ENCODE results near the gene SPTB. TPM values are rescaled to one million over a fixed set of nuclear protein-coding genes. Genes with fewer than 3 reads are reported as not detected.

The SPTB gene
- total and polyA plus RNA-seq, 9 of the 15 experiments (the other 6 are each of a cell fraction or from before 2014, with no cell fraction given) = 0.21 to 45.9 (median 11.7) TPM

GRCh38 chr14:64841772-64842750 lies 37.6 kb downstream of the SPTB start (continued):
- TF ChIP-seq SRF (CRISPR knock-in tag; IDR thresholded peaks at IDR 0.05) = no peak
- no peak for TF ChIP-seq E2F4 (CRISPR knock-in tag; IDR thresholded peaks at IDR 0.05; ENCODE audit: low read depth)
- TF ChIP-seq PTBP1 (IDR thresholded peaks at IDR 0.05; ENCODE audit: low read depth, low read length) = no peak
- no peak for TF ChIP-seq SFPQ (IDR thresholded peaks at IDR 0.05; ENCODE audit: low read depth, low read length)
- TF ChIP-seq ILF3 (IDR thresholded peaks at IDR 0.05; ENCODE audit: borderline replicate concordance) = no peak
- TF ChIP-seq GATAD2B (IDR thresholded peaks at IDR 0.05; ENCODE audit: borderline replicate concordance) = peak; percentile 43; the same call in 1 of the 2 replicates
- no peak for TF ChIP-seq ZNF140 (CRISPR knock-in tag; IDR thresholded peaks at IDR 0.05)
- no peak for TF ChIP-seq AFF1 (IDR thresholded peaks at IDR 0.05; ENCODE audit: low read depth in 1 of 2, partially characterized antibody in 2 of 2)
- TF ChIP-seq NCOA1 (IDR thresholded peaks at IDR 0.05; ENCODE audit: low read depth) = no peak; the same call in 1 of the 2 replicates
- TF ChIP-seq MNT (conservative IDR thresholded peaks at IDR 0.05) = peak in 1 of 2 experiments; percentile 29; a peak in 1 of 4 replicates
- TF ChIP-seq ETS1 (conservative IDR thresholded peaks at IDR 0.05; ENCODE audit: control insufficient read depth, low read depth, low read length) = no peak
- TF ChIP-seq MECOM (CRISPR knock-in tag; IDR thresholded peaks at IDR 0.05) = peak; percentile 26; the same call in 1 of the 2 replicates
- no peak for TF ChIP-seq BMI1 (IDR thresholded peaks at IDR 0.05; ENCODE audit: low read length)

All from K562 (cell line).